Kidney capillary endothelial cell (primary cell): ENCODE data around the gene TBX21.
A peak's percentile ranks its signal among the peaks of the same experiment; 100 is the strongest.

Experiments used
- DNase-seq: peaks from one replicate; pipeline ENCODE4 v3.0.0-alpha.2; 2018; ENCODE audit warnings: low spot score

TBX21 gene

GRCh38 chr17:47774987-47775580 is 42.0 kb downstream of the TBX21 start:
- DNase-seq, result peak; percentile 22

GRCh38 chr17:47776330-47777197 is 43.5 kb downstream of the TBX21 start:
- peak; percentile 57 for DNase-seq

- DNase-seq, result no peak
Observed at GRCh38 chr17:47778184-47778635, 45.2 kb downstream of the TBX21 start.

- no peak for DNase-seq
Observed at GRCh38 chr17:47781397-47781796, 48.4 kb downstream of the TBX21 start.

- no peak for DNase-seq
Observed at GRCh38 chr17:47785538-47786123, 52.6 kb downstream of the TBX21 start.

- peak; percentile 26 for DNase-seq
Observed at GRCh38 chr17:47789611-47790561, 56.9 kb downstream of the TBX21 start.

GRCh38 chr17:47791025-47791424 is 58.0 kb downstream of the TBX21 start:
- DNase-seq, result no peak

GRCh38 chr17:47792457-47792856 is 59.4 kb downstream of the TBX21 start:
- DNase-seq, result no peak

- no peak for DNase-seq
Observed at GRCh38 chr17:47792979-47793378, 59.9 kb downstream of the TBX21 start.
